GM12878 (cell line): ENCODE data around the gene GJB6. TPM values are rescaled to one million over a fixed set of nuclear protein-coding genes. Genes with fewer than 3 reads are reported as not detected.

Experiments
- ATAC-seq: fragments of 200-7000 bp; cut with Tn5 transposase; 3 replicates; pipeline ENCODE4 v1.9.1; 2020; ENCODE audit warnings: mild to moderate bottlenecking, moderate library complexity
- BruUV-seq: library from RNA; stranded (reverse); fragments of 400-500 nt; replicated peaks from 2 replicates; lab custom pipeline; 2021; lab: Mats Ljungman, UMichigan
- CTCF ChIA-PET: fragments of 300-600 bp; sonication (Branson Sonifier 250); formaldehyde crosslinking; extraction: SDS; loops from one replicate; lab custom pipeline; 2021; ENCODE audit warnings: inconsistent platforms; lab: Yijun Ruan, JAX
- POLR2A ChIA-PET: fragments of 350-600 bp; formaldehyde crosslinking; extraction: SDS; loops from one replicate; lab custom pipeline; 2021; ENCODE audit warnings: inconsistent platforms; lab: Charles Lee
- RAD21 ChIA-PET: fragments of 300-600 bp; sonication (Branson Sonifier 250); formaldehyde crosslinking; loops from one replicate; lab custom pipeline; 2023; ENCODE audit warnings: antibody characterized with exemption; ENCODE audit not compliant: unreplicated experiment; lab: Charles Lee
- SMC1A ChIA-PET: fragments of 300-600 bp; sonication (Branson Sonifier 250); formaldehyde crosslinking; loops from one replicate; lab custom pipeline; 2023; ENCODE audit not compliant: unreplicated experiment, uncharacterized antibody; lab: Charles Lee
- DNase-seq: peaks from one replicate; pipeline ENCODE4 v3.0.0-alpha.2; 2011; ENCODE audit warnings: low read depth, low spot score
- FAIRE-seq: peaks from 3 replicates; lab custom pipeline; 2011; peaks lifted over from hg19 to GRCh38; lab: Jason Lieb, UNC
- H2AFZ ChIP-seq: 2 replicates; pipeline ENCODE4 v1.6.0; 2011; ENCODE audit warnings: low read depth, low read length, control low read depth; ENCODE audit not compliant: control insufficient read depth
- H3K27ac ChIP-seq: 2 replicates; pipeline ENCODE4 v1.5.1; 2011; ENCODE audit warnings: control low read depth; ENCODE audit not compliant: control insufficient read depth, insufficient read depth
- H3K27me3 ChIP-seq, 2 experiments: replicated peaks in 1 of 2; 2 replicates each; pipeline versions ENCODE4 v1.6.0 to v1.6.1; 2011; ENCODE audit warnings: low read length in 1 of 2; ENCODE audit not compliant: control insufficient read depth in 2 of 2, insufficient read depth in 2 of 2
- H3K36me3 ChIP-seq, 2 experiments: 2 replicates each; pipeline ENCODE4 v1.5.1; 2011; ENCODE audit warnings: low read length in 1 of 2; ENCODE audit not compliant: control insufficient read depth in 2 of 2, insufficient read depth in 2 of 2
- H3K4me1 ChIP-seq: 2 replicates; pipeline ENCODE4 v1.6.1; 2011; ENCODE audit warnings: mild to moderate bottlenecking, low read length, moderate library complexity, mixed read lengths; ENCODE audit not compliant: control insufficient read depth, insufficient read depth
- H3K4me2 ChIP-seq: 2 replicates; pipeline ENCODE4 v1.6.0; 2011; ENCODE audit warnings: control low read depth; ENCODE audit not compliant: control insufficient read depth, insufficient read depth
- H3K4me3 ChIP-seq: fragments of 200-600 bp; sonication (generic); 2 replicates; pipeline ENCODE4 v1.5.1; 2016
- H3K79me2 ChIP-seq: 2 replicates; pipeline ENCODE4 v1.6.0; 2011; ENCODE audit warnings: low read length; ENCODE audit not compliant: control insufficient read depth, insufficient read depth
- H3K9ac ChIP-seq: 2 replicates; pipeline ENCODE4 v1.8.0; 2011; ENCODE audit warnings: low read length, control low read depth, mixed read lengths; ENCODE audit not compliant: control insufficient read depth, insufficient read depth
- H3K9me3 ChIP-seq: replicated peaks from 3 replicates; pipeline ENCODE4 v1.5.1; 2011; ENCODE audit warnings: mild to moderate bottlenecking, low read length; ENCODE audit not compliant: control insufficient read depth, insufficient read depth
- H4K20me1 ChIP-seq: 2 replicates; pipeline ENCODE4 v1.6.0; 2011; ENCODE audit not compliant: control insufficient read depth, insufficient read depth
- BCL11A ChIP-seq: IDR thresholded peaks from 2 replicates; pipeline ENCODE4 v1.6.1; 2011; ENCODE audit warnings: low read depth, low read length
- CHD1 ChIP-seq: IDR thresholded peaks from 2 replicates; pipeline ENCODE4 v1.6.1; 2012; ENCODE audit warnings: low read depth, low read length, improper control_type of control experiment
- CTCF ChIP-seq, 3 experiments: IDR thresholded peaks in 2 of 3; conservative IDR thresholded peaks in 1 of 3; 2 replicates each; pipeline ENCODE4 v1.5.1; 2011; ENCODE audit warnings: low read depth in 3 of 3, low read length in 3 of 3, mild to moderate bottlenecking in 3 of 3, control low read depth in 2 of 3, moderate library complexity in 2 of 3, inconsistent platforms in 1 of 3, mixed read lengths in 1 of 3; ENCODE audit not compliant: control insufficient read depth in 2 of 3, insufficient read depth in 1 of 3; ENCODE audit errors: extremely low read depth in 1 of 3
- GATAD2B ChIP-seq: fragments of 450-650 bp; conservative IDR thresholded peaks from 2 replicates; pipeline ENCODE4 v1.6.1; 2017; ENCODE audit warnings: low read depth, mild to moderate bottlenecking, moderate library complexity
- HDGF ChIP-seq: fragments of 450-650 bp; IDR thresholded peaks from 2 replicates; pipeline ENCODE4 v1.6.1; 2016; ENCODE audit warnings: antibody characterized with exemption
- RUNX3 ChIP-seq: IDR thresholded peaks from 2 replicates; pipeline ENCODE4 v1.6.1; 2012; ENCODE audit warnings: low read length, inconsistent platforms
- SIX5 ChIP-seq: IDR thresholded peaks from 2 replicates; pipeline ENCODE4 v1.6.1; 2011; ENCODE audit warnings: mild to moderate bottlenecking, low read depth, low read length, moderate library complexity; ENCODE audit not compliant: severe bottlenecking
- ZNF384 ChIP-seq: IDR thresholded peaks from 2 replicates; pipeline ENCODE4 v1.6.1; 2012; ENCODE audit warnings: low read depth, mild to moderate bottlenecking, low read length, improper control_type of control experiment, borderline replicate concordance
- ZNF687 ChIP-seq: fragments of 450-650 bp; IDR thresholded peaks from 2 replicates; pipeline ENCODE4 v1.6.1; 2017; ENCODE audit warnings: mild to moderate bottlenecking, moderate library complexity
- WGBS: methylation state at CpG from one replicate; pipeline ENCODE4 v1.1.6; 2016; ENCODE audit warnings: low lambda C conversion rate; ENCODE audit not compliant: insufficient replicate concordance, insufficient coverage; ENCODE audit errors: missing lambda C conversion rate; 5-methylcytosine and 5-hydroxymethylcytosine counted together
- in situ Hi-C: fragments of 300-500 bp; cut with MboI; formaldehyde crosslinking; loops from 9 replicates; pipeline ENCODE4 v1.14.3; 2018; ENCODE audit warnings: mixed read lengths
- intact Hi-C: fragments of 100-400 bp; cut with micrococcal nuclease; formaldehyde crosslinking; loops from one replicate; pipeline ENCODE4 v1.14.2; 2022; ENCODE audit not compliant: unreplicated experiment
- polyA plus RNA-seq, 11 experiments: library from polyadenylated mRNA; depleted of rRNA in 4 of 11; unstranded in 6 of 11; stranded (reverse) in 5 of 11; fragments of >200 nt; fragmentation: Nextera tagmentation in 4 of 11; fragmentation: Illumina TruSeq in 1 of 11; extraction: Ambion mirVana in 4 of 11; extraction: Trizol in 1 of 11; gene quantifications; 1 replicate in 1 of 11; 2 replicates in 10 of 11; pipeline versions ENCODE4 v1.2.1 to v1.2.3, GENCODE V29; 2011 to 2016; ENCODE audit warnings: inconsistent platforms in 2 of 11, missing spikeins in 2 of 11, low read depth in 1 of 11
- total RNA-seq, 4 experiments: library from RNA; depleted of rRNA in 3 of 4; stranded (reverse); fragments of >200 nt in 3 of 4; fragmentation: Illumina TruSeq in 1 of 4; extraction: Trizol in 1 of 4; gene quantifications; 2 replicates each; pipeline versions ENCODE4 v1.2.1 to v1.2.3, GENCODE V29; 2013 to 2021

GJB6 gene
- total and polyA plus RNA-seq, 10 of the 15 experiments (the other 5 are each of a cell fraction or from before 2014, with no cell fraction given): 0.03 TPM; not detected in 9

GRCh38 chr13:20190076-20190475, 42.0 kb downstream of the GJB6 start:
- peaks cover 7 to 21% of the 10 kb centered on the region in 2 experiments; a peak in 3 of 4 replicates for H3K27me3 ChIP-seq
- ChIA-PET POLR2A (no interaction called here), CTCF (no interaction called here), RAD21 (interaction anchor here (0.6 to 1.5 kb wide), 2 partner anchors 10 to 735 kb away, joined by 3 read pairs; no protein-coding TSS in a partner anchor), SMC1A (no interaction called here)
- no peaks in the 10 kb centered on the region for H3K9me3 ChIP-seq
- no peaks in the 10 kb centered on the region for H3K79me2 ChIP-seq
- no peak overlapping the region for H2AFZ ChIP-seq
- WGBS: 37% methylated on average over 5 of the region's 5 CpGs
- FAIRE-seq (no peak), ATAC-seq (no peak), DNase-seq (no peak)
- intact Hi-C loops: loop anchor here (5.0 kb wide), 1 partner anchor 222 kb away; no protein-coding TSS in a partner anchor
- no peak overlapping the region for H3K27ac ChIP-seq
- no TSS peak for BruUV-seq
- no peak overlapping the region for H3K4me3 ChIP-seq
- H3K36me3 ChIP-seq: no peaks in the 10 kb centered on the region
- in situ Hi-C loops: loop anchor here (25.0 kb wide), 1 partner anchor 647 kb away; no protein-coding TSS in a partner anchor
- no peak overlapping the region for H3K4me2 ChIP-seq
- no peak overlapping the region for H3K9ac ChIP-seq
- TF ChIP-seq SIX5 (no peak), GATAD2B (no peak), ZNF384 (no peak), CHD1 (no peak), HDGF (no peak)
- H3K4me1 ChIP-seq: peaks cover 12% of the 10 kb centered on the region
- no peaks in the 10 kb centered on the region for H4K20me1 ChIP-seq

- Histone ChIP-seq H3K4me3 (no peak overlapping the region), H4K20me1 (no peaks in the 10 kb centered on the region), H3K4me1 (peaks cover 8% of the 10 kb centered on the region), H2AFZ (no peak overlapping the region), H3K4me2 (no peak overlapping the region), H3K27ac (no peak overlapping the region), H3K79me2 (no peaks in the 10 kb centered on the region), H3K9me3 (no peaks in the 10 kb centered on the region), H3K27me3 (peaks cover 5 to 13% of the 10 kb centered on the region in 2 experiments; a peak in 2 of 4 replicates), H3K36me3 (no peaks in the 10 kb centered on the region), H3K9ac (no peak overlapping the region)
- RAD21 ChIA-PET: no interaction called here
- 68% methylated on average over 28 of the region's 28 CpGs for WGBS
- in situ Hi-C loops (loop anchor here (5.0 to 25.0 kb wide), 2 partner anchors 293 to 648 kb away; no protein-coding TSS in a partner anchor), intact Hi-C loops (no loop called here)
- no TSS peak for BruUV-seq
- CTCF ChIA-PET: interaction anchor here (0.7 to 9.6 kb wide), 3 partner anchors 7 to 287 kb away, joined by 3 to 67 read pairs (median 3); no protein-coding TSS in a partner anchor
- DNase-seq (no peak), FAIRE-seq (no peak), ATAC-seq (no peak)
- SMC1A ChIA-PET: no interaction called here
- POLR2A ChIA-PET: no interaction called here
- TF ChIP-seq ZNF687 (no peak), RUNX3 (no peak), BCL11A (no peak), CTCF (IDR thresholded peaks at IDR 0.05 in 2 of 3, conservative IDR thresholded peaks at IDR 0.05 in 1 of 3; ENCODE audit: control insufficient read depth in 2 of 3, extremely low read depth in 1 of 3, insufficient read depth in 1 of 3, low read depth in 3 of 3, low read length in 3 of 3) (peak in 2 of 3 experiments; percentile 24 to 42; a peak in 3 of 6 replicates)
Measured at GRCh38 chr13:20188667-20189553, 43.2 kb downstream of the GJB6 start.
